ENCODE data around the gene CNTNAP2. TPM values are rescaled to one million over a fixed set of nuclear protein-coding genes. Genes with fewer than 3 reads are reported as not detected.

Gene CNTNAP2
- total RNA-seq, 1 donor from 2014 or later, result 0.27 TPM

DNA sequence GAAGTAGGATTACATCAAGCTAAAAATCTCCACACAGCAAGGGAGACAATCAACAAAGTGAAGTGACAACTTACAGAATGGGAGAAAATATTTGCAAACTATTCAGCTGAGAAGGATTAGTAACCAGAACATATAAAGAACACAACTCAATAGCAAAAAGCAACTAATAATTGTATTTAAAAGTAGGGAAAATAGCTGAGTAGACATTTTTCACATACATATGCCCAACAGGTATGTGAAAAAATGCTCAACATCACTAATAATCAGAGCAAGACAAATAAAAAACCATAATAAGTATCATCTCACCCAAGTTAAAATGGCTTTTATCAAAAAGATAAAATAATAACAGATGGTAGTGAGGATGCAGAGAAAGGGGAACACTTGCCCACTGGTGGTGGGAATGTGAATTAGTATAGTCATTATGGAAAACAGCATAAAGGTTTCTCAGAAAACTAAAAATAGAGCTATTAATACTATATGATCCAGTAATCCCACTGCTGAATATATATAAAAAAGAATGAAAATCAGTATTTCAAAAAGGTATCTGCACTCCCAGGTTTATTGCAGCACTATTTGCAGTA, 1689.5 kb downstream of the CNTNAP2 start:
- TF ChIP-seq, protein P1, sequence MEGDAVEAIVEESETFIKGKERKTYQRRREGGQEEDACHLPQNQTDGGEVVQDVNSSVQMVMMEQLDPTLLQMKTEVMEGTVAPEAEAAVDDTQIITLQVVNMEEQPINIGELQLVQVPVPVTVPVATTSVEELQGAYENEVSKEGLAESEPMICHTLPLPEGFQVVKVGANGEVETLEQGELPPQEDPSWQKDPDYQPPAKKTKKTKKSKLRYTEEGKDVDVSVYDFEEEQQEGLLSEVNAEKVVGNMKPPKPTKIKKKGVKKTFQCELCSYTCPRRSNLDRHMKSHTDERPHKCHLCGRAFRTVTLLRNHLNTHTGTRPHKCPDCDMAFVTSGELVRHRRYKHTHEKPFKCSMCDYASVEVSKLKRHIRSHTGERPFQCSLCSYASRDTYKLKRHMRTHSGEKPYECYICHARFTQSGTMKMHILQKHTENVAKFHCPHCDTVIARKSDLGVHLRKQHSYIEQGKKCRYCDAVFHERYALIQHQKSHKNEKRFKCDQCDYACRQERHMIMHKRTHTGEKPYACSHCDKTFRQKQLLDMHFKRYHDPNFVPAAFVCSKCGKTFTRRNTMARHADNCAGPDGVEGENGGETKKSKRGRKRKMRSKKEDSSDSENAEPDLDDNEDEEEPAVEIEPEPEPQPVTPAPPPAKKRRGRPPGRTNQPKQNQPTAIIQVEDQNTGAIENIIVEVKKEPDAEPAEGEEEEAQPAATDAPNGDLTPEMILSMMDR (IDR thresholded peaks at IDR 0.05), result peak; percentile 55
- DNase-seq (ENCODE audit: low spot score), result no peak
- peaks cover 15% of the 10 kb centered on the region for H3K9me3 Mint-ChIP-seq (ENCODE audit: low read depth)
- H3K36me3 Mint-ChIP-seq (ENCODE audit: low read depth), result no peaks in the 10 kb centered on the region
- H3K4me3 Mint-ChIP-seq (ENCODE audit: unreplicated experiment), result no peak overlapping the region
- no peak overlapping the region for H3K27ac Mint-ChIP-seq (ENCODE audit: unreplicated experiment)
- H3K4me1 Mint-ChIP-seq (ENCODE audit: low read depth), result peaks cover 7% of the 10 kb centered on the region
- H3K27me3 Mint-ChIP-seq (ENCODE audit: low read depth), result no peaks in the 10 kb centered on the region

DNA sequence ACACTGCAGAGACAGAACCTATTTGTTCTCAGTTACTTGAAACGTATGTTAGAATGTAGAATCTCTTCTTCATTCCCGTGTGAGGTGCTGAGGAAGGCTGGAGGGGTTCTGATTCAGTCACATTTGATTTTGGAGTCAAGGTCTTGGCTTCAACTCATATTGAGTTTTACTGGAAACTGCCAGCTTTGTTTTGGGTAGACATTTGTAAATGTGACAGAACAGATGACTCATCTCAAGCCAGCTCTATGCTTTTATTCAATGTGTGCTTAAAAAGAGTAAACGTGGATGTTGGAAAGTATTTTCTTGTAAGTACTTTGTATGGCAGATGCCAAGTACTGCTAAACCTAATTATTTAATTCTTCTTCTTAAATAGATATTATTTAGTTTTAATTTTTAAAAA, 1693.2 kb downstream of the CNTNAP2 start:
- Mint-ChIP-seq H3K9me3 (ENCODE audit: low read depth) (peaks cover 15% of the 10 kb centered on the region), H3K27me3 (ENCODE audit: low read depth) (no peaks in the 10 kb centered on the region), H3K36me3 (ENCODE audit: low read depth) (no peaks in the 10 kb centered on the region), H3K4me1 (ENCODE audit: low read depth) (peaks cover 7% of the 10 kb centered on the region), H3K27ac (ENCODE audit: unreplicated experiment) (no peak overlapping the region), H3K4me3 (ENCODE audit: unreplicated experiment) (no peak overlapping the region)
- no peak for DNase-seq (ENCODE audit: low spot score)
- TF ChIP-seq, protein P1 (IDR thresholded peaks at IDR 0.05), result no peak

DNA sequence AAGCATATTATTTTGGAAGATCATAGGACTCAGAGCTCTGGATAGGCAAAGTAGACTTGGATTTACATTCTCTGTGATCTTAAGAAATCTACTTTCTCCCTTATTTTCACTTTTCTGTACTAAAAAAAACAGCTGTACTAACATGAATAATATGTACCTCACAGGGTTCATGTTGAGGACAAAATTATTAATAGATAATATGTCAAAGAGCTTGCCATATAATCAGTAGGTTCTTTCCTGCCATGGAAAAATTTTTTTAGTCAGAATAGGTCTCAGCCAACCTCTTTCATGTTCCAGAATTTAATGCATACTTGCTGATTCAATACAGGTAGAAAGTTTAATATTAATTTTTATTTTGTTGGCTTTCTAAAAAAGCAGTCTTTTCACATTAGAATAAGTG, 1693.7 kb downstream of the CNTNAP2 start:
- peaks cover 7% of the 10 kb centered on the region for H3K4me1 Mint-ChIP-seq (ENCODE audit: low read depth)
- H3K9me3 Mint-ChIP-seq (ENCODE audit: low read depth), result peaks cover 14% of the 10 kb centered on the region
- H3K4me3 Mint-ChIP-seq (ENCODE audit: unreplicated experiment), result no peak overlapping the region
- TF ChIP-seq, protein P1 (IDR thresholded peaks at IDR 0.05), result no peak
- no peak overlapping the region for H3K27ac Mint-ChIP-seq (ENCODE audit: unreplicated experiment)
- H3K27me3 Mint-ChIP-seq (ENCODE audit: low read depth), result no peaks in the 10 kb centered on the region
- no peak for DNase-seq (ENCODE audit: low spot score)
- H3K36me3 Mint-ChIP-seq (ENCODE audit: low read depth), result no peaks in the 10 kb centered on the region

DNA sequence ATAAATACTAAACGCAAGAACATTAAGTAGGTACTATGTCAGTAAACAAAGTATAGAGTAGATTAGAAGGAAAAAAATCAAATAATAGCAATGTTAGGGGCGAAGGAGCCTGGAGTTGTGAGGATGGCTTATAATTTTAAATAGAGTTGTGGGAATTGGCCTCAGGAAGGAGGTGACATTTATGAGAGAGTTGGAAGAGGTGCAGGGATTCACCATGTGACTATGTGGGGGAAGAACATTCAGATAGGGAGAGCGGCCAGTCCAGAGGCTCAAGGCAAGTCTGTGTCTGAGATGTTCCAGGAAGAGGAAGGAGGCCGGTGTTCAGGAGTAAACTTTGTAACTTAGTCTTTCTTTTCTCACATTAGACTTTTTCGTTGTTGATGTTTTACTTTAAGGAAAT, 1695.3 kb downstream of the CNTNAP2 start:
- H3K4me3 Mint-ChIP-seq (ENCODE audit: unreplicated experiment), result no peak overlapping the region

DNA sequence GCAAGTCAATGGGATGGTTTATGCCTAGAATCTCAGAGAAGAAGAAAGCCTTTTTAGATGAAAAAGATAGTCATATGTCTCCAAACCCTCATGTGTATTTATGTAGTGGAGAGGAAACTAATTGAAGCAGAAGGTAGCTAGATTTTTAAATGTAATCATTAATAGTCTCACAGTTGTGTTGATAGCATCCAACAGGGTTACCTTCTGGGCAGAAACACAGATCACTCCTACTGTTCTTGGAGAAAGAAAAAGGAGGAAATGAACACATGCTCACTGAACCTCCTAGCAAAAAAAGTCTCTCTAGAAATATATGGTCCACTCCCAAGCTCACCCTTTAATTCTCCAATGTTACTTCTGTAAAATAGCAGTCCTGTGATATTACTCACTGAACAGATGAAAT, 1696.7 kb downstream of the CNTNAP2 start:
- H3K27me3 Mint-ChIP-seq (ENCODE audit: low read depth), result no peaks in the 10 kb centered on the region
- TF ChIP-seq, protein P1 (IDR thresholded peaks at IDR 0.05), result no peak
- H3K4me1 Mint-ChIP-seq (ENCODE audit: low read depth), result peaks cover 7% of the 10 kb centered on the region
- H3K36me3 Mint-ChIP-seq (ENCODE audit: low read depth), result no peaks in the 10 kb centered on the region
- DNase-seq (ENCODE audit: low spot score), result no peak
- no peak overlapping the region for H3K27ac Mint-ChIP-seq (ENCODE audit: unreplicated experiment)
- no peaks in the 10 kb centered on the region for H3K9me3 Mint-ChIP-seq (ENCODE audit: low read depth)
- H3K4me3 Mint-ChIP-seq (ENCODE audit: unreplicated experiment), result no peak overlapping the region

More for the DNA sequence above, 1695.3 kb downstream of the CNTNAP2 start:
- no peak for DNase-seq (ENCODE audit: low spot score)
- Mint-ChIP-seq H3K36me3 (ENCODE audit: low read depth) (no peaks in the 10 kb centered on the region), H3K9me3 (ENCODE audit: low read depth) (no peaks in the 10 kb centered on the region), H3K27me3 (ENCODE audit: low read depth) (no peaks in the 10 kb centered on the region), H3K4me1 (ENCODE audit: low read depth) (peaks cover 7% of the 10 kb centered on the region), H3K27ac (ENCODE audit: unreplicated experiment) (no peak overlapping the region)
- TF ChIP-seq, protein P1 (IDR thresholded peaks at IDR 0.05), result no peak
